ENCODE data around the gene OSBPL1A. TPM values are rescaled to one million over a fixed set of nuclear protein-coding genes. Genes with fewer than 3 reads are reported as not detected.
A peak's percentile ranks its signal among the peaks of the same experiment; 100 is the strongest.

OSBPL1A gene
- total and polyA plus RNA-seq, 2 of the 8 experiments (the other 6 are each of a cell fraction or from before 2014, with no cell fraction given) = 53.2 to 74.9 TPM

GRCh38 chr18:24396082-24396633 is 1.5 kb downstream of the OSBPL1A start:
- Histone ChIP-seq H3K56ac (replicated peaks; ENCODE audit: insufficient read length, low read depth, low read length) (peak overlapping the region; percentile 39), H2BK5ac (ENCODE audit: low read depth, low read length) (no peak overlapping the region), H3K4me2 (ENCODE audit: insufficient read depth in 1 of 2, low read depth in 2 of 2, low read length in 2 of 2) (peak overlapping the region; percentile 91 to 94), H3K14ac (ENCODE audit: insufficient read length) (no peak overlapping the region), H3K79me2 (ENCODE audit: control insufficient read depth in 1 of 2, insufficient read depth in 2 of 2, low read length in 2 of 2) (peaks cover 0 to 59% of the 10 kb centered on the region in 2 experiments; a peak in 3 of 4 replicates), H3K9me3 (ENCODE audit: insufficient read depth in 2 of 2, low read depth in 1 of 2, low read length in 1 of 2) (no peaks in the 10 kb centered on the region), H2AK5ac (ENCODE audit: low read depth, low read length) (no peak overlapping the region), H3K4ac (replicated peaks; ENCODE audit: insufficient read length, low read depth, low read length) (no peak overlapping the region), H4K8ac (ENCODE audit: extremely low read depth, insufficient read depth, low read length) (no peak overlapping the region), H3K9ac (replicated peaks in 1 of 4; ENCODE audit: extremely low read depth in 1 of 4, low read depth in 3 of 4, low read length in 3 of 4) (no peak overlapping the region), H3K23me2 (ENCODE audit: low read depth, low read length) (peaks cover 8% of the 10 kb centered on the region), H2BK15ac (ENCODE audit: low read length) (no peak overlapping the region), H3K36me3 (ENCODE audit: control insufficient read depth in 2 of 4, insufficient read depth in 4 of 4, low read length in 3 of 4) (no peaks in the 10 kb centered on the region), H3K23ac (ENCODE audit: insufficient read length) (no peak overlapping the region), H2BK20ac (ENCODE audit: low read length) (no peak overlapping the region), H3K4me3 (ENCODE audit: extremely low read depth in 1 of 4, insufficient read depth in 2 of 4, low read depth in 3 of 4, low read length in 4 of 4) (peak overlapping the region; percentile 1 to 92 (median 78); a peak in 6 of 8 replicates), H4K91ac (replicated peaks; ENCODE audit: insufficient read length, low read length) (no peak overlapping the region), H4K20me1 (replicated peaks in 1 of 2; ENCODE audit: control insufficient read depth in 1 of 2, insufficient read depth in 2 of 2, low read length in 2 of 2) (peaks cover 0 to 3% of the 10 kb centered on the region in 2 experiments), H2BK120ac (replicated peaks; ENCODE audit: low read depth, low read length) (no peak overlapping the region), H2AFZ (ENCODE audit: low read length) (no peak overlapping the region), H3K18ac (ENCODE audit: extremely low read depth, low read length) (no peak overlapping the region), H3K4me1 (replicated peaks in 1 of 4; ENCODE audit: control insufficient read depth in 3 of 4, insufficient read depth in 4 of 4, low read length in 3 of 4) (peaks cover 4 to 9% (median 6%) of the 10 kb centered on the region in 4 experiments; a peak in 6 of 7 replicates), H3K27me3 (replicated peaks in 1 of 4; ENCODE audit: control insufficient read depth in 3 of 4, extremely low read depth in 1 of 4, insufficient read depth in 3 of 4, low read length in 3 of 4) (no peaks in the 10 kb centered on the region), H3K79me1 (ENCODE audit: low read depth, low read length) (peaks cover 5% of the 10 kb centered on the region), H2BK12ac (ENCODE audit: low read depth, low read length) (no peak overlapping the region), H4K5ac (ENCODE audit: insufficient read length, low read depth, low read length) (no peak overlapping the region), H3K27ac (ENCODE audit: low read depth, low read length) (no peak overlapping the region)
- no peak for FAIRE-seq
- TF ChIP-seq BACH1 (IDR thresholded peaks at IDR 0.05; ENCODE audit: low read length) = no peak
- no peak for TF ChIP-seq CTBP2 (IDR thresholded peaks at IDR 0.05; ENCODE audit: borderline replicate concordance, insufficient read depth, insufficient read length, low read length)
- TF ChIP-seq BCL11A (IDR thresholded peaks at IDR 0.05; ENCODE audit: low read depth in 2 of 2, low read length in 2 of 2) = no peak
- TF ChIP-seq SRF (IDR thresholded peaks at IDR 0.05; ENCODE audit: low read depth, low read length) = no peak
- no peak for TF ChIP-seq TBP (IDR thresholded peaks at IDR 0.05; ENCODE audit: low read depth, low read length)
- no peak for TF ChIP-seq RAD21 (IDR thresholded peaks at IDR 0.05 in 1 of 2, conservative IDR thresholded peaks at IDR 0.05 in 1 of 2; ENCODE audit: low read depth in 2 of 2, low read length in 2 of 2)
- TF ChIP-seq TAF7 (optimal IDR thresholded peaks at IDR 0.05; ENCODE audit: borderline replicate concordance, low read depth, low read length) = no peak
- TF ChIP-seq HDAC6 (IDR thresholded peaks at IDR 0.05; ENCODE audit: low read depth, low read length) = no peak
- no peak for TF ChIP-seq POLR2AphosphoS5 (IDR thresholded peaks at IDR 0.05; ENCODE audit: low read depth, low read length)
- TF ChIP-seq HDAC2 (IDR thresholded peaks at IDR 0.05; ENCODE audit: borderline replicate concordance in 1 of 2, low read depth in 2 of 2, low read length in 2 of 2) = no peak
- no peak for TF ChIP-seq SIX5 (IDR thresholded peaks at IDR 0.05; ENCODE audit: low read depth, low read length)
- CTCF ChIA-PET (ENCODE audit: partially characterized antibody) = interaction anchor here (0.9 to 2.8 kb wide), 3 partner anchors 17 to 36 kb away, joined by 3 to 18 read pairs (median 7); no protein-coding TSS in a partner anchor
- POLR2A ChIA-PET (ENCODE audit: partially characterized antibody) = interaction anchor here (2.0 to 3.3 kb wide), 3 partner anchors 10 to 26 kb away, joined by 5 to 20 read pairs (median 17); no protein-coding TSS in a partner anchor
- WGBS, 2 experiments (ENCODE audit: extremely low coverage in 1 of 2, insufficient coverage in 1 of 2, insufficient read length in 1 of 2, insufficient replicate concordance in 2 of 2, low coverage in 1 of 2, low lambda C conversion rate in 2 of 2, missing lambda C conversion rate in 1 of 2) = 73% methylated on average over 8 of the region's 8 CpGs; no CpG with 5 or more reads in 1 of the 2 experiments
- no peak for DNase-seq (ENCODE audit: low read depth in 1 of 2, low spot score in 2 of 2)
